Measurements from ENCODE around the gene KPNA2. TPM values are rescaled to one million over a fixed set of nuclear protein-coding genes. Genes with fewer than 3 reads are reported as not detected.

Gene KPNA2
- total and polyA plus RNA-seq, 9 of the 15 experiments (the other 6 are each of a cell fraction or from before 2014, with no cell fraction given), result 132 to 984 (median 241) TPM

DNA sequence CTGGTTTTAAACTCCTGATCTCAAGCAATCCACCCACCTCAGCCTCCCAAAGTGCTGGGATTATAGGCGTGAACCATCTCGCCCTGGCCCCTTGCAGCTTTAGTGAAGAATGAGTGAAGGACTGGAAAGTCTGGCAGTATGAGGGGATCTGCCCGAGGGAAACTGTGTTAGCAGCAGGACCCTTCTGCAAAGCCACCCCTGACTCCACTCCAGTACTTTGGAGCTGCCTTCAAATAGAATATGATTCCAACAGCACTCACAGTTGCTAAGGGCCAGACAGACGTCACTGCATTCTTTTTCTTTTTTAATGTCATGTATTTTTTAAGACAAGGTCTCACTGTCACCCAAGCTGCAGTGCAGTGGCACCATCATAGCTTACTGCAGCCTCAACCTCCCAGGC lies 52.3 kb downstream of the KPNA2 start (continued):
- TF ChIP-seq, protein P1, sequence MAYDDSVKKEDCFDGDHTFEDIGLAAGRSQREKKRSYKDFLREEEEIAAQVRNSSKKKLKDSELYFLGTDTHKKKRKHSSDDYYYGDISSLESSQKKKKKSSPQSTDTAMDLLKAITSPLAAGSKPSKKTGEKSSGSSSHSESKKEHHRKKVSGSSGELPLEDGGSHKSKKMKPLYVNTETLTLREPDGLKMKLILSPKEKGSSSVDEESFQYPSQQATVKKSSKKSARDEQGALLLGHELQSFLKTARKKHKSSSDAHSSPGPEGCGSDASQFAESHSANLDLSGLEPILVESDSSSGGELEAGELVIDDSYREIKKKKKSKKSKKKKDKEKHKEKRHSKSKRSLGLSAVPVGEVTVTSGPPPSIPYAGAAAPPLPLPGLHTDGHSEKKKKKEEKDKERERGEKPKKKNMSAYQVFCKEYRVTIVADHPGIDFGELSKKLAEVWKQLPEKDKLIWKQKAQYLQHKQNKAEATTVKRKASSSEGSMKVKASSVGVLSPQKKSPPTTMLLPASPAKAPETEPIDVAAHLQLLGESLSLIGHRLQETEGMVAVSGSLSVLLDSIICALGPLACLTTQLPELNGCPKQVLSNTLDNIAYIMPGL (CRISPR knock-in tag; IDR thresholded peaks at IDR 0.05), result no peak
- no peak for TF ChIP-seq SMAD4 (CRISPR knock-in tag; conservative IDR thresholded peaks at IDR 0.05)
- TF ChIP-seq SMAD3 (CRISPR knock-in tag; conservative IDR thresholded peaks at IDR 0.05), result no peak

DNA sequence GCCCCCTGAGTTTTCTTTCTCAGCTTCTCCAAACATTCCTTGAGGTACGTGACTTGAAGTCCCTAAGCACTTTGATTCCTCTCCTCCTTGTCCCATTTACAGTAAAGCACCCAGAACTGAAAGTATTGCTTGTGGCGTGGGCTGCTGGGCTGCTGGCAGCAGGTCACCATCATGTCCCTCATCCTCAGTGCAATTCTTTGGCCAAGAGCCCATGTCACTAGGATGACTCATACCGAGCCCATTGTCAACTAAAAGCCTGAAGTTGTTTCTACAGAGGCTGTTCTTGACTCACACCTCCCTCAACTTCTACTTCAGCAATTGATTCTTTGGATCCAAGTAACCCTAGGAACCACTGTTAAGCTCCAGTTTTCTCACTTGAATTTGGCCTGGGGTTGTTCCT lies 54.3 kb downstream of the KPNA2 start:
- Histone ChIP-seq H3K9ac (ENCODE audit: insufficient read depth in 1 of 2, low read depth in 2 of 2, low read length in 2 of 2) (no peak overlapping the region), H3K27me3 (ENCODE audit: control insufficient read depth in 2 of 2, insufficient read depth in 2 of 2, low read length in 2 of 2) (no peaks in the 10 kb centered on the region), H3K4me2 (ENCODE audit: insufficient read depth, low read length) (no peak overlapping the region), H3K4me1 (replicated peaks in 1 of 2; ENCODE audit: control insufficient read depth in 2 of 2, insufficient read depth in 2 of 2, low read length in 2 of 2) (peaks cover 0 to 6% of the 10 kb centered on the region in 2 experiments; a peak in 3 of 5 replicates), H3K27ac (ENCODE audit: extremely low read depth, low read depth, low read length) (no peak overlapping the region), H2AFZ (ENCODE audit: low read depth, low read length) (no peak overlapping the region), H3K36me3 (ENCODE audit: control insufficient read depth, insufficient read depth, low read length) (no peaks in the 10 kb centered on the region), H4K20me1 (replicated peaks; ENCODE audit: control insufficient read depth, insufficient read depth, low read length) (no peaks in the 10 kb centered on the region), H3K4me3 (no peak overlapping the region), H3K9me3 (replicated peaks; ENCODE audit: control insufficient read depth, insufficient read depth, low read depth, low read length) (no peaks in the 10 kb centered on the region), H3K9me1 (ENCODE audit: control insufficient read depth, insufficient read depth, low read length) (no peaks in the 10 kb centered on the region), H3K79me2 (ENCODE audit: control insufficient read depth, insufficient read depth, low read length) (no peaks in the 10 kb centered on the region)
- ChIA-PET POLR2A (no interaction called here), CTCF (ENCODE audit: low intra/inter-chr PET ratio) (no interaction called here)
- FAIRE-seq (peak; percentile 90), DNase-seq (ENCODE audit: extremely low read depth in 1 of 4, low spot score in 3 of 4) (peak in 2 of 4 experiments; percentile 28 to 66), ATAC-seq (peak; percentile 77)
- BruUV-seq (replicated peaks), result no TSS peak
- in situ Hi-C loops (cut with MboI) (no loop called here), intact Hi-C loops (cut with micrococcal nuclease) (no loop called here)
- WGBS (ENCODE audit: insufficient coverage, low coverage, missing lambda C conversion rate), result 7% methylated on average over 3 of the region's 3 CpGs
- no peak for TF ChIP-seq HLTF (IDR thresholded peaks at IDR 0.05)
- TF ChIP-seq JUN (IDR thresholded peaks at IDR 0.05; ENCODE audit: borderline replicate concordance, low read depth, low read length), result peak; percentile 89
- no peak for TF ChIP-seq JUN (CRISPR knock-in tag; IDR thresholded peaks at IDR 0.05; ENCODE audit: borderline replicate concordance)
- TF ChIP-seq, protein P2, sequence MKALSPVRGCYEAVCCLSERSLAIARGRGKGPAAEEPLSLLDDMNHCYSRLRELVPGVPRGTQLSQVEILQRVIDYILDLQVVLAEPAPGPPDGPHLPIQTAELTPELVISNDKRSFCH (CRISPR knock-in tag; IDR thresholded peaks at IDR 0.05), result no peak
- TF ChIP-seq, protein P2 (tag; IDR thresholded peaks at IDR 0.05), result no peak
- no peak for TF ChIP-seq KDM2B (CRISPR knock-in tag; IDR thresholded peaks at IDR 0.05)
- TF ChIP-seq EGR1 (conservative IDR thresholded peaks at IDR 0.05), result 0 out of 2 replicates have a peak, but pooled peaks have one; percentile 19
- peak; percentile 16; the same call in 1 of the 2 replicates for TF ChIP-seq ARID1B (IDR thresholded peaks at IDR 0.05)
- TF ChIP-seq CTBP1 (IDR thresholded peaks at IDR 0.05; ENCODE audit: borderline replicate concordance), result 0 out of 2 replicates have a peak, but pooled peaks have one; percentile 39
- TF ChIP-seq RBFOX2 (IDR thresholded peaks at IDR 0.05; ENCODE audit: low read depth, low read length), result no peak
- TF ChIP-seq TEAD1 (CRISPR knock-in tag; IDR thresholded peaks at IDR 0.05), result no peak
- peak; percentile 66; the same call in 1 of the 2 replicates for TF ChIP-seq EHMT2 (IDR thresholded peaks at IDR 0.05)
- no peak for TF ChIP-seq SMARCC2 (IDR thresholded peaks at IDR 0.05; ENCODE audit: low read depth)
- no peak for TF ChIP-seq ZFX (CRISPR knock-in tag; IDR thresholded peaks at IDR 0.05)
- no peak for TF ChIP-seq MTA3 (IDR thresholded peaks at IDR 0.05; ENCODE audit: borderline replicate concordance)
- TF ChIP-seq DIDO1 (tag; IDR thresholded peaks at IDR 0.05; ENCODE audit: low read depth), result no peak
- TF ChIP-seq, protein P3, sequence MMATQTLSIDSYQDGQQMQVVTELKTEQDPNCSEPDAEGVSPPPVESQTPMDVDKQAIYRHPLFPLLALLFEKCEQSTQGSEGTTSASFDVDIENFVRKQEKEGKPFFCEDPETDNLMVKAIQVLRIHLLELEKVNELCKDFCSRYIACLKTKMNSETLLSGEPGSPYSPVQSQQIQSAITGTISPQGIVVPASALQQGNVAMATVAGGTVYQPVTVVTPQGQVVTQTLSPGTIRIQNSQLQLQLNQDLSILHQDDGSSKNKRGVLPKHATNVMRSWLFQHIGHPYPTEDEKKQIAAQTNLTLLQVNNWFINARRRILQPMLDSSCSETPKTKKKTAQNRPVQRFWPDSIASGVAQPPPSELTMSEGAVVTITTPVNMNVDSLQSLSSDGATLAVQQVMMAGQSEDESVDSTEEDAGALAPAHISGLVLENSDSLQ (IDR thresholded peaks at IDR 0.05), result peak; percentile 50
- TF ChIP-seq NFYB (IDR thresholded peaks at IDR 0.05; ENCODE audit: extremely low read depth, insufficient read length), result no peak
- TF ChIP-seq PTTG1 (tag; IDR thresholded peaks at IDR 0.05; ENCODE audit: low read depth), result no peak

All from K562 (cell line).